CD4-positive, alpha-beta T cell treated with Interleukin-21 for 1 hour (primary cell): ENCODE measurements around the gene MBNL1.
"Not testable (repeated sequence)": the region's sequence is repeated elsewhere in the genome, so short reads cannot be mapped to it uniquely, and the experiment has no call there.

Experiments
- DNase-seq: peaks from one replicate; pipeline ENCODE4 v3.0.0-alpha.2; 2020

MBNL1 gene

GRCh38 chr3:152382312-152383135 is 113.8 kb downstream of the MBNL1 start:
- DNase-seq = no peak

- DNase-seq = no peak
These were observed 114.4 kb downstream of the MBNL1 start for GRCh38 chr3:152383136-152383606.

- peak; percentile 31 for DNase-seq
These were observed 115.7 kb downstream of the MBNL1 start for GRCh38 chr3:152384412-152384811.

GRCh38 chr3:152385761-152386160 is 117.0 kb downstream of the MBNL1 start:
- DNase-seq = no peak

GRCh38 chr3:152386208-152386607 is 117.5 kb downstream of the MBNL1 start:
- DNase-seq = no peak

GRCh38 chr3:152388631-152389030 is 119.9 kb downstream of the MBNL1 start:
- DNase-seq = no peak

GRCh38 chr3:152389316-152389934 is 120.7 kb downstream of the MBNL1 start:
- DNase-seq = no peak

GRCh38 chr3:152390647-152391046 is 121.9 kb downstream of the MBNL1 start:
- no peak for DNase-seq

GRCh38 chr3:152391671-152392070 is 122.9 kb downstream of the MBNL1 start:
- no peak for DNase-seq

GRCh38 chr3:152392272-152392880 is 123.6 kb downstream of the MBNL1 start:
- DNase-seq = no peak

- no peak for DNase-seq
These were observed 125.5 kb downstream of the MBNL1 start for GRCh38 chr3:152394246-152394645.

- no peak for DNase-seq
These were observed 127.0 kb downstream of the MBNL1 start for GRCh38 chr3:152395764-152396163.

- DNase-seq = no peak
These were observed 128.1 kb downstream of the MBNL1 start for GRCh38 chr3:152396867-152397266.

- not testable (repeated sequence) for DNase-seq
These were observed 128.6 kb downstream of the MBNL1 start for GRCh38 chr3:152397348-152397747.

GRCh38 chr3:152398495-152398894 is 129.8 kb downstream of the MBNL1 start:
- no peak for DNase-seq

- no peak for DNase-seq
These were observed 130.6 kb downstream of the MBNL1 start for GRCh38 chr3:152399374-152399773.

- no peak for DNase-seq
These were observed 132.2 kb downstream of the MBNL1 start for GRCh38 chr3:152400887-152401286.

- DNase-seq = peak; percentile 42
These were observed 134.1 kb downstream of the MBNL1 start for GRCh38 chr3:152402695-152403451.

- no peak for DNase-seq
These were observed 134.9 kb downstream of the MBNL1 start for GRCh38 chr3:152403632-152404066.

- no peak for DNase-seq
These were observed 136.2 kb downstream of the MBNL1 start for GRCh38 chr3:152404976-152405375.

GRCh38 chr3:152405915-152406802 is 137.4 kb downstream of the MBNL1 start:
- DNase-seq = no peak

- no peak for DNase-seq
These were observed 144.5 kb downstream of the MBNL1 start for GRCh38 chr3:152413240-152413639.
